ENCODE results near the gene C2orf81. TPM values are rescaled to one million over a fixed set of nuclear protein-coding genes. Genes with fewer than 3 reads are reported as not detected.
A peak's percentile ranks its signal among the peaks of the same experiment; 100 is the strongest.

Gene C2orf81
- total and polyA plus RNA-seq, 4 donors = 0.08 to 0.44 (median 0.29) TPM

DNA sequence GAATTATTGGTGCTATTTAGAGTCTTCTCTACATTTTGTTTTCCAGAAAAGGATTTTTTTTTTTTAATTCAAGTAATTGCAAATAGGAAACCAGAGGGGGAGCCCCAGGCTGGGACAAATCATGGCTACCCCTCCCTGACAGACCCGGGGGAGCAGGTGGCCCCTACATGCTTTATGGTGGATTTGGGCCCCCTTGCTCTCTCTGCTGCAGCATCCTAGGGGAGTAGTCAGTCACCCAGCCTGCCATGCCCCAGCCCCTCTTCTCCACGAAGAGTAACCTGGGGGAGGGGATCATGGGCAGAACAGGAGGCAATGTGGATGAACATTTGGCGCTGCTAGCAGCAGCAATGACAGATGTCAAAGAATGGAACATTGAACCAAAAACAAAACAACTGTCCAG is 4.6 kb downstream of the C2orf81 start:
- Histone ChIP-seq H3K4me1 (ENCODE audit: control insufficient read depth in 4 of 4, insufficient read depth in 4 of 4, low read length in 3 of 4) (peaks cover 5 to 20% (median 16%) of the 10 kb centered on the region in 4 donors), H3K9ac (ENCODE audit: low read depth in 1 of 2, low read length in 2 of 2) (no peak overlapping the region), H3K27ac (ENCODE audit: low read depth in 1 of 2, low read length in 2 of 2) (no peak overlapping the region), H3K36me3 (ENCODE audit: control insufficient read depth in 4 of 4, insufficient read depth in 3 of 4, low read depth in 1 of 4, low read length in 3 of 4) (no peaks in the 10 kb centered on the region), H3K4me3 (ENCODE audit: low read depth in 1 of 3, low read length in 3 of 3) (no peak overlapping the region), H3K9me3 (ENCODE audit: control insufficient read depth in 4 of 4, low read length in 3 of 4) (no peaks in the 10 kb centered on the region), H3K27me3 (ENCODE audit: control insufficient read depth in 4 of 4, insufficient read depth in 4 of 4, low read length in 3 of 4) (peaks cover 0 to 7% (median 0%) of the 10 kb centered on the region in 4 donors)
- 64% methylated on average over 3 of the region's 3 CpGs for WGBS
- no peak for TF ChIP-seq RXRA (IDR thresholded peaks at IDR 0.05)
- TF ChIP-seq RAD21 (IDR thresholded peaks at IDR 0.05) = peak in 1 of 2 donors; percentile 13
- no peak for TF ChIP-seq GABPA (IDR thresholded peaks at IDR 0.05 in 1 of 2, conservative IDR thresholded peaks at IDR 0.05 in 1 of 2)
- DNase-seq (ENCODE audit: low spot score) = no peak

GRCh38 chr2:74415762-74416395 is 5.5 kb downstream of the C2orf81 start:
- Histone ChIP-seq H3K36me3 (ENCODE audit: control insufficient read depth in 4 of 4, insufficient read depth in 3 of 4, low read depth in 1 of 4, low read length in 3 of 4) (no peaks in the 10 kb centered on the region), H3K27ac (ENCODE audit: low read depth in 1 of 2, low read length in 2 of 2) (no peak overlapping the region), H3K27me3 (ENCODE audit: control insufficient read depth in 4 of 4, insufficient read depth in 4 of 4, low read length in 3 of 4) (peaks cover 0 to 7% (median 0%) of the 10 kb centered on the region in 4 donors), H3K4me1 (ENCODE audit: control insufficient read depth in 4 of 4, insufficient read depth in 4 of 4, low read length in 3 of 4) (peaks cover 0 to 13% (median 11%) of the 10 kb centered on the region in 4 donors), H3K9ac (ENCODE audit: low read depth in 1 of 2, low read length in 2 of 2) (no peak overlapping the region), H3K4me3 (ENCODE audit: low read depth in 1 of 3, low read length in 3 of 3) (peak overlapping the region in 2 of 3 donors; percentile 4 to 39), H3K9me3 (ENCODE audit: control insufficient read depth in 4 of 4, low read length in 3 of 4) (no peaks in the 10 kb centered on the region)
- no peak for TF ChIP-seq RXRA (IDR thresholded peaks at IDR 0.05)
- no peak for TF ChIP-seq JUND (IDR thresholded peaks at IDR 0.05)
- TF ChIP-seq SP1 (IDR thresholded peaks at IDR 0.05) = no peak
- TF ChIP-seq, protein P1, sequence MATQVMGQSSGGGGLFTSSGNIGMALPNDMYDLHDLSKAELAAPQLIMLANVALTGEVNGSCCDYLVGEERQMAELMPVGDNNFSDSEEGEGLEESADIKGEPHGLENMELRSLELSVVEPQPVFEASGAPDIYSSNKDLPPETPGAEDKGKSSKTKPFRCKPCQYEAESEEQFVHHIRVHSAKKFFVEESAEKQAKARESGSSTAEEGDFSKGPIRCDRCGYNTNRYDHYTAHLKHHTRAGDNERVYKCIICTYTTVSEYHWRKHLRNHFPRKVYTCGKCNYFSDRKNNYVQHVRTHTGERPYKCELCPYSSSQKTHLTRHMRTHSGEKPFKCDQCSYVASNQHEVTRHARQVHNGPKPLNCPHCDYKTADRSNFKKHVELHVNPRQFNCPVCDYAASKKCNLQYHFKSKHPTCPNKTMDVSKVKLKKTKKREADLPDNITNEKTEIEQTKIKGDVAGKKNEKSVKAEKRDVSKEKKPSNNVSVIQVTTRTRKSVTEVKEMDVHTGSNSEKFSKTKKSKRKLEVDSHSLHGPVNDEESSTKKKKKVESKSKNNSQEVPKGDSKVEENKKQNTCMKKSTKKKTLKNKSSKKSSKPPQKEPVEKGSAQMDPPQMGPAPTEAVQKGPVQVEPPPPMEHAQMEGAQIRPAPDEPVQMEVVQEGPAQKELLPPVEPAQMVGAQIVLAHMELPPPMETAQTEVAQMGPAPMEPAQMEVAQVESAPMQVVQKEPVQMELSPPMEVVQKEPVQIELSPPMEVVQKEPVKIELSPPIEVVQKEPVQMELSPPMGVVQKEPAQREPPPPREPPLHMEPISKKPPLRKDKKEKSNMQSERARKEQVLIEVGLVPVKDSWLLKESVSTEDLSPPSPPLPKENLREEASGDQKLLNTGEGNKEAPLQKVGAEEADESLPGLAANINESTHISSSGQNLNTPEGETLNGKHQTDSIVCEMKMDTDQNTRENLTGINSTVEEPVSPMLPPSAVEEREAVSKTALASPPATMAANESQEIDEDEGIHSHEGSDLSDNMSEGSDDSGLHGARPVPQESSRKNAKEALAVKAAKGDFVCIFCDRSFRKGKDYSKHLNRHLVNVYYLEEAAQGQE (IDR thresholded peaks at IDR 0.05) = no peak
- no peak for TF ChIP-seq TAF1 (conservative IDR thresholded peaks at IDR 0.05)
- TF ChIP-seq MAX (IDR thresholded peaks at IDR 0.05) = no peak
- TF ChIP-seq ZBTB33 (IDR thresholded peaks at IDR 0.05) = no peak
- TF ChIP-seq HNF4A (conservative IDR thresholded peaks at IDR 0.05) = no peak
- no peak for TF ChIP-seq NR2F2 (IDR thresholded peaks at IDR 0.05)
- TF ChIP-seq HNF4G (IDR thresholded peaks at IDR 0.05) = no peak
- WGBS = 49% methylated on average over 35 of the region's 35 CpGs
- DNase-seq (ENCODE audit: low spot score) = no peak

Data from liver (tissue), 9 donors.